Esophagus mucosa (tissue), 1 donor: Measurements from ENCODE around the gene TMEM123. TPM values are rescaled to one million over a fixed set of nuclear protein-coding genes. Genes with fewer than 3 reads are reported as not detected.

Source experiments
- ATAC-seq: fragments of 200-7000 bp; cut with Tn5 transposase; one replicate; pipeline ENCODE4 v1.9.1; 2020
- total RNA-seq: library from RNA; stranded (reverse); gene quantifications from one replicate; pipeline ENCODE4 v1.2.4, GENCODE V29; 2023
- donor health status: DM: yes; HTN: yes; CAD: no.

The TMEM123 gene
- total RNA-seq, 1 donor from 2014 or later: 131 TPM

- no peak for ATAC-seq
Observed at GRCh38 chr11:102471474-102471873, 18.9 kb upstream of the TMEM123 start.

DNA sequence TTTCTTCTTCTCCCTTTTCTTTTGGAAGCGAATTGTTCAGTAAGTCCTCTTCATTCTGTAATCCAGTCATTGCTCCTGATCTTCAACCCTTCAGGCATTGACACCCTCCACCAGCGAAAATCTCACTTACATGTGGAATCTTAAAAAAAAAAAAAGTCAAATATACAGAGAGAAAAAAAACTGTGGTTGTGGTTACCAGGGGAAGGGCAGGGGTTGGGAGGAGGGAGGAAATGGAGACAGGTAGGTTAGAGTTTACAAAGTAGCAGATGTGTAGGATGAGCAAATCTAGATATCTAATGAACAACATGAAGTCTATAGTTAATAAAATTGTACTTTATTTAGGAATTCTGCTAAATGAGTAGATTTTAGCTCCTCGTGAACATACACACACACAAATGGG lies 17.7 kb upstream of the TMEM123 start:
- ATAC-seq: no peak

GRCh38 chr11:102469196-102469821 lies 16.7 kb upstream of the TMEM123 start:
- ATAC-seq: no peak

DNA sequence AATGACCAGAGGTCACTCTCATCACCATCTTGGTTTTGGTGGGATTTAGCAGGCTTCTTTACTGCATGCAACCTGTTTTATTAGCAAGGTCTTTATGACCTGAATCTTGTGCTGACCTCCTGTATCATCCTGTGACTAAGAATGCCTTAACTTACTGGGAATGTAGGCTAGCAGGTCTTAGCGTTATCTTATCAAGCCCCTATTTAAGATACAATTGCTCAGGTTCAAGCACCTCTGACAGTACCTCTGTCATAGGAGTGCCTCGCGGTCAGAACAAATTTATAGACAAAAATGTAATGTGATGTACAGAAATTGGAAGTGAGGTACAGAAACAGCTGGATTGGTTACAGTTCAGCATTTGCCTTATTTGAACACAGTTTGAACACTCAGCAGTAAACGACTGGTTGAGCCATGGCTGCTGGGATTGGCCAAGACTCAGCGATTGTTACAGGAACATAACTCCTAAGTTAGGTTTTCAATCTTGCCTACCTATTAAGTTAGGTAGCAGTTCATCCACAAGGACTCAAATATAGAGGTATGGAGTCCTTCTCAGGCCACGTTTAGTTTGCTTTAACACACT lies 16.1 kb upstream of the TMEM123 start:
- no peak for ATAC-seq

- peak; percentile 27 for ATAC-seq
Observed at GRCh38 chr11:102467853-102468580, 15.5 kb upstream of the TMEM123 start.

DNA sequence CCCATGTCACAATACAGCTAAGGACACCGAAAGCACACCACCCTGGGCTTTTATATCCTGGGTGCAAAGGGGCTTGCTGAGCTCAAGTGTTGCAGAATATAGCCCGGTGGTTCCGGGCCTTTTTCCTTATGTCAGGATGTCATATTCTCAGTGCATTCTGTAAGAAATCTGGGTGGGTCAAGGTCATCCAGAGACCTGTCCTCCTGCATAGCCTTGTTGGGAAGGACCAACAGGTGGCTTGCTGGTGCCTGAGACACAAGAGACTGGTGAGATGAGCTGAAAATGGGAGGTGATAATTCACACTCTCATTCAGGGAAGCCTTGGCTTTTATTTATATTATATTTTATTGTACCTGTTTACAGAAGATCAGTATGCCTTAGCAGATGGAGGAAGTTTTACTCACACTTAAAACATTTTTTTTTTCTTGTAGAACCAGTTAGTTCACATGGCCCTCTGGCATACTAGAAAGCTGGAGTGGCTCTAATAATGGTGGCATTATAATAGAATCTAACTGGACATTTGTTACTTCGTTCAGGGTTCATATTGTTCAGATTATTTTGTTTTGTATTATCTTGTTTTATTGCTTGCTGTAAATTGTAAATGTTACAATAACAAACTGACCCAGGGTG lies 14.6 kb upstream of the TMEM123 start:
- peak; percentile 84 for ATAC-seq

DNA sequence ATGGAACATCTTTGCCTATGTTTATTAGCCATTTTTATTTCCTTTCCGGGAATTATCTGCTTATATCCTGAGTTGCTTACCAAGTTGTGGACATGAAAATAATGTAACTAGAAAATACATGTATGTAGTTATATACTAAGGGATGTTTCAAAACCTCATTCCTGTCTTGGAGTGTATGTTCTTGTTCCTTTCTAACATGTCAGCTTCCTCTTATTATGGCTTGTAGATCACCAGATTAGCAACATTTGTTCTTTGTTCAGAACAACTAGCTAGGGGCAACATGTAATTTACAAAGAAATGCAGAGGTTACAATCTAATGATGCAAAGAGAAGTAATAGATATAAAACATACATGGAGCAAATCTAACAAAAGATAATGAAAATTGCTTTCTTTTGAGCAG lies 13.1 kb upstream of the TMEM123 start:
- ATAC-seq: no peak

DNA sequence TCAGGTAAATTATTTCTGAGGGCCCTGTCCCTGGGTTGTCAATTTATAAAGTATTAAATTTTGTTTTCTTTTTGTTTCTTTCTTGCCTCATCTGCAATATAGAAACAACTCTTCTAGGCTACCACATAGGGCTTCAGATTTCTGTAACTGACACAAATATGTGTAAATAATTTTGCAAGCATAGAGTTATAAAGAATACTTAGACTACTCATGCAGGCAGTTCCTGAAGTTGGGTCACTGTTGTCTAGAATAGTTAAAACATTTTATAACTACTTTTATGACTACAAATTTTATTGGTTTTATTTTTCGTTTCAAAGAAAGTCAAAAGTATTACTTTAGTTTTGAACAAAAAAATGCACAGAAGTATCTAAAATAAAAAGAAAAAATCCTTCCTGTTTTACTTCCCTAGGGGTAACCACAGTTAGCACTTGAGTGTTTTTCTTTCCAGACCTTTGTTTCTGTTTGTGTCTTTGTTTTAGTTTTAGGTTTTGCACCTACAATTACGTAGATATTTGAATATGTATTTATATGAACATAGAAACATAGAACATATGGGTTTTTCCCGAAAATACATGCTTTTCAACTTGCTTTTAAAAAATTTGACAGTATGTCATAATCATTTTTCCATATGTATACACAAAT lies 12.4 kb upstream of the TMEM123 start:
- ATAC-seq: no peak

- no peak for ATAC-seq
Observed at GRCh38 chr11:102464037-102464436, 11.5 kb upstream of the TMEM123 start.

- ATAC-seq: no peak
Observed at GRCh38 chr11:102462610-102463009, 10.0 kb upstream of the TMEM123 start.

GRCh38 chr11:102459393-102459792 lies 6.8 kb upstream of the TMEM123 start:
- no peak for ATAC-seq

- ATAC-seq: no peak
Observed at GRCh38 chr11:102458548-102458947, 6.0 kb upstream of the TMEM123 start.

DNA sequence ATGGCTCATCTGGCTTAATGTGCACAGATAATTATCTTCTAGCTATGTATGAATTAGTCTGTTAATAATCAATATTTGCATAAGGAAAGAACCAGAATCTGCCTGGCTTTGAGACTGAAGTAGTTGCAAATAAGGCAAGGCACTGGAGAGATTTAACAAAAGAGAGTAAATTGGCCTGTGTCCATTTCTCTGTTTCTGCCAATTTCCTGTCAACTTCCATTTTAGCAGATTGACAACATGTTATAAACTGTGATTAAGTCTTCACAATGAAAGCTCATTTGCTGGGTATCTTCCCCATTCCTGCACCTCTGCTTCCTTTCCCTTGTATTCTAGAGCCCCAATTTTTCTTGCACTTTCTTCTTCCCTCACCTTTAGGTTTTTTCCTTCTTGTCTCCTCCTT lies 5.3 kb upstream of the TMEM123 start:
- no peak for ATAC-seq

- peak; percentile 70 for ATAC-seq
Observed at GRCh38 chr11:102457056-102457677, 4.6 kb upstream of the TMEM123 start.

DNA sequence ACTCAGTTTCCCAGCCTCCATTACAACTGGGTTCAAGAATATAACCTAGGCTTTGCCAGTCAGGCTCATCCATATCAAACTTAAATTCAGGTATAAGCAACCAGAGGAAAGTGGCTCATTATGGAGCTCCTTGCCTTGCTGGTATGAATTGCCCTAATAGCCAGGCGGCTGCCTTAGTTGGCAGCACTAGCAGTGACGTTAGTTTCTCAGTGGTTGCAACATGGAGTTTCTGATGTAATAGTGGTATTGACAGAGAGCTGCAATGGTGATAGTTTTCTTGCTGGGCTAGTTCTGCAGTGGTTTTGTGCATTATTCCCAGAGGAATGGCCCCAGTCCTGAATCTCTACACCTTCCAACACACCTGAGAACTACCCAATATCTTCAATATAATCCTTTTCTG lies 3.8 kb upstream of the TMEM123 start:
- ATAC-seq: peak; percentile 42

- ATAC-seq: peak; percentile 53
Observed at GRCh38 chr11:102453921-102454320, 1.4 kb upstream of the TMEM123 start.

- ATAC-seq: peak; percentile 6
Observed at GRCh38 chr11:102453302-102453695, 734 bp upstream of the TMEM123 start.

DNA sequence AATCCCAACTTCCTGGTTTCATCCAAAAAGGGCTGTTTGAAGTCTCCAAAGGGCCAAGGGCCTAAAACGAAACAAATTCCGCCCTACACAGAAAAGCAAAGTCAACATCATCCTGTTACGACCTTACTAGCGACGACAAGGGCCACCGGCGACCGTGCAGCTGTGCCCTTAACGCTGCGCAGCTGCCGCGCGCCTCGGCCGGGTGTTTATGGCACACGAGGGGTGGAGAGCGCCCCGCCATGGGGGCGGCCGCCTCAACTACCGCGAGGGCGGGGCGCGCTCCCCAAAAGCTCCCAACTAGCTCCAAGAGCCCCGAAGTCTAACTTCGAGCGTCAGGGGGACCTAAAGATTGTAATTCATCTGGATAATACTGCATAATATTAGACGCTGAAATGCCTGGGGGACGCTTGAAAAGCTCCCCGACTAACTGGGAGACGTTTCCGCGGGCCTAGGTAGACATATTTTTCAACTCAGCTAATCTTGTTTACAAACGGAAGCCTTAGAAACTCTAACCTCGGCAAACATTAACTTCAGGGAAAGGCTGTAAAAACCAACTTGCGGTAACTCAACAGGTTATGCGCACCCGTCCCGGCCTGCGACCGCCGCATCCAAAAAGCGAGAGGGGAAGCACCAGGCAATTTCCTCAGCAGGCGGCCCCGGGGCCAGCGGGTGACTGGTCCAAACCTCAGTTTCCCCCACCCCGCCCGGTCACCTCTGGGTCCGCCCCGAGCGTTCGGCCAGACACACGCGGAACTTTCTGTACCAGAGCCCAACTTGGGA lies 694 bp downstream of the TMEM123 start:
- peak; percentile 42 for ATAC-seq

DNA sequence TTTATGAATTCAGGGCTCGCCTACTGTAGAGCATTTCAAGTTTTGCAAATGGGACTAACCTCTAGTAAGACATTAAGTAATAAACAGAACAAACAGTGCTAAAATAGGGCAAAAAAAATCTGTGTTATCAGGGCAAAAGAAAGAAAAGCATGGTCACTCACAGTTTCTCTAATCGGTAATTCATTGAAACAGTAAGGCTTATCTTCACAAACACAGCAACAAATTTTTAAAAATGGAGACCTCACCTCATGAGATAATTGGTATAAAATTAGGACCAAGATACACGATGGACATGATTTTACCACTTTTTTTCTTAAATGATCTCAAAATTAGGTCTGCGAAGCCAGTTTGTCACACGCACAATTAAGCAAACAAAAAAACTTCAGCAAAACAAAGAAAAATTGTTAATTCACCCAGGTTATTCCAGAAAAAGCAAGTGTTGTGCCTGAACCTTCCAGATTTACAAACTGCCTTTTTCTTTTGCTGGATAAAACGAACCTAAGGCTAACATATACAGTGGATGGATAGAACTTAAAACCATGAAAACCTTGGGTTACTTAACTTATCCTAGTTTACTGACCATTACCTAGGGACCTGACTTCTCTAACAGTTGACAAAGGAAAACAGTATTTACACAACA lies 1.4 kb downstream of the TMEM123 start:
- ATAC-seq: no peak

GRCh38 chr11:102449651-102450570 lies 2.7 kb downstream of the TMEM123 start:
- no peak for ATAC-seq
